ENCODE measurements around the gene CFAP65. TPM values are rescaled to one million over a fixed set of nuclear protein-coding genes. Genes with fewer than 3 reads are reported as not detected.

CFAP65 gene
- total RNA-seq, 6 donors from 2014 or later = 0.26 to 18.7 (median 10.7) TPM

- peak; percentile 58 to 90 for ATAC-seq (ENCODE audit: low FRiP score in 2 of 2)
- no peaks in the 10 kb centered on the region for H3K36me3 ChIP-seq
- TF ChIP-seq POLR2A (IDR thresholded peaks at IDR 0.05) = peak in 1 of 4 donors; percentile 2
- peak in 1 of 2 donors; percentile 12 for TF ChIP-seq POLR2AphosphoS5 (IDR thresholded peaks at IDR 0.05)
- TF ChIP-seq EP300 (IDR thresholded peaks at IDR 0.05) = no peak
- TF ChIP-seq CTCF (IDR thresholded peaks at IDR 0.05) = peak in 5 of 6 experiments; percentile 31 to 73 (median 60)
- peak overlapping the region; percentile 10 to 49 (median 40) for H3K4me3 ChIP-seq
- no peaks in the 10 kb centered on the region for H3K9me3 ChIP-seq
- peaks cover 2 to 48% (median 19%) of the 10 kb centered on the region in 4 donors for H3K27me3 ChIP-seq
- 1 to 5% methylated on average over 8 to 57 of the region's 72 CpGs for WGBS, 2 donors
- H3K4me1 ChIP-seq = peaks cover 16 to 30% (median 22%) of the 10 kb centered on the region in 4 donors
- peak; percentile 85 to 93 for DNase-seq
- H3K27ac ChIP-seq = peak overlapping the region; percentile 50 to 86 (median 76)
Observed at GRCh38 chr2:219002395-219003266, 38.7 kb downstream of the CFAP65 start.

DNA sequence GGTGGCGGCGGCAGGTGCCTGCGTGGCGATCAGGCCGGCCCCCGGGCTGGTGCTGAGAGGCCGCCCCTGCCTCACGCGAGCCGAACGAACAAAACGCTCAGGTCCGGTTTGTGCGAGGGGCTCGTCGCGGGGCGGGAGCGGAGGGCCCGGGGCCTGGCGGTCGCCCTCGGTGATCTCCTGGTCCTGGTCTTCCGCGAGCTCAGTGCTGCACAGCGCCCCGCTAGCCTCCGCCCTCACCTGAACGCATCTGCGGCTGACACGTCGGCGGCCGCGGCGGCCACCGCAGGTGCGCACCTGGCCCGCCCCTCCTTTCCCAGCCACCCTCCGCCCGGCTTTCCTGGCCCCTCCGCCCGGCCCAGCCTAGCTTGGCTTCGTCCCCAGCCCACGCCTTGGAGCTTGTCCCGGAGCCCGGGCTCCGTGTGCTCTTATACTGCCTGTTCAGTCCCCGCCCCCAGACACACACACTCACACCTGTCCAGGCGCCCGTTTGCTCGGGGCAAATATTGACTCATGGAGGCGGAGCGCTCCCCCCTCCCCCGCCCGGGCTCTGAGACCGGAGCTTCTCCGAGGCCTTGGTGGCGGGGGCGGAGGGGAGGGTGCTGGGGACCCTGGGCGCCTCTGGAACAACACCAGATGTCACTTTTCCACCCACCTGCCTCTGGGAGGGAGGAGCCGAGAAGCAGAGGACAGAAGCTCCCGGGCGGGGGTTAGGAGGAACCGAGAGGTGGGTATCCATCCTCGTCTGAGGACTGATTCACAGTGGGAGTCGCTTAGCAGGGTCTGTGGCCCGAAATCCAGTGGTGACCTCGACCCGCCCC, 39.5 kb downstream of the CFAP65 start:
- DNase-seq (peak; percentile 90 to 92), ATAC-seq (ENCODE audit: low FRiP score in 2 of 2) (peak; percentile 59 to 88)
- H3K36me3 ChIP-seq = no peaks in the 10 kb centered on the region
- H3K4me1 ChIP-seq = peaks cover 16 to 30% (median 22%) of the 10 kb centered on the region in 4 donors
- peaks cover 2 to 51% (median 19%) of the 10 kb centered on the region in 4 donors for H3K27me3 ChIP-seq
- peak overlapping the region; percentile 74 to 86 (median 76) for H3K27ac ChIP-seq
- 1% methylated on average over 14 to 29 of the region's 70 CpGs for whole genome bisulfite sequencing, 2 donors
- TF ChIP-seq POLR2AphosphoS5 (IDR thresholded peaks at IDR 0.05) = peak in 1 of 2 donors; percentile 91
- peak in 3 of 4 donors; percentile 61 to 90 (median 79) for TF ChIP-seq POLR2A (IDR thresholded peaks at IDR 0.05)
- TF ChIP-seq EP300 (IDR thresholded peaks at IDR 0.05) = no peak
- H3K9me3 ChIP-seq = no peaks in the 10 kb centered on the region
- peak overlapping the region in 3 of 4 donors; percentile 36 to 49 (median 44) for H3K4me3 ChIP-seq

DNA sequence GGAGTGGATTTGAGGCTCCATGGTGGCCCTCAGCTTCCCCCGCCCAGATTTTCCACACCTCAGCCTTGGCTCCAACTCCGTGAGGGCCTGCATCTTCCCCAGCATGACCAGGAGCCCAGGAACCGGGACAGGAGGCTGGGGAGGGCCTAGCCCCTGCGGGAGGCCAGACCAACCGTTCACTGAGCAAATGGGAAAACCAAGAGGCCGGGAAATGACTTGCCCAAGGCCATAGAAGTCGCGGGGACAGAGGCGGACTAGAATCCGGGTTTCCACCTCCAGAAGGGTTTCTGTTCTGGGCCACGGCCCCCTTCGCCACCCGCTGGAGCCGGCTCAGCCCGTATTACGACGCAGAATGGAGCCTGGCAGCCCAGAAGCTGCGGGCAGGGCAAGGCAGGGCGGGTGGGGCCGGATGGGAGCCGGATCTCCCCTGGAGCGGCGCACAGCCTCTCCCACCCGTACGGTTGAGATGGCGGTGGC, 40.2 kb downstream of the CFAP65 start:
- H3K4me1 ChIP-seq = peaks cover 18 to 34% (median 27%) of the 10 kb centered on the region in 4 donors
- 20% methylated on average over 12 of the region's 26 CpGs; no CpG with 5 or more reads in 1 of the 2 donors for WGBS, 2 donors

GRCh38 chr2:219000569-219000960, 40.8 kb downstream of the CFAP65 start:
- no peak for DNase-seq
- Histone ChIP-seq H3K27me3 (peaks cover 2 to 60% (median 25%) of the 10 kb centered on the region in 4 donors), H3K27ac (peak overlapping the region in 1 of 4 donors; percentile 86), H3K4me1 (peaks cover 22 to 40% (median 33%) of the 10 kb centered on the region in 4 donors), H3K4me3 (peak overlapping the region in 3 of 4 donors; percentile 36 to 49 (median 44)), H3K36me3 (no peaks in the 10 kb centered on the region), H3K9me3 (no peaks in the 10 kb centered on the region)
- WGBS, 2 donors = 26 to 28% methylated on average over 2 to 8 of the region's 8 CpGs
- TF ChIP-seq CTCF (IDR thresholded peaks at IDR 0.05) (no peak), POLR2A (IDR thresholded peaks at IDR 0.05) (no peak), EP300 (IDR thresholded peaks at IDR 0.05) (no peak), POLR2AphosphoS5 (IDR thresholded peaks at IDR 0.05) (no peak)
- ATAC-seq (ENCODE audit: low FRiP score in 2 of 2) = no peak

More for the DNA sequence above, 40.2 kb downstream of the CFAP65 start:
- TF ChIP-seq POLR2AphosphoS5 (IDR thresholded peaks at IDR 0.05) = no peak
- TF ChIP-seq POLR2A (IDR thresholded peaks at IDR 0.05) = no peak
- no peak for TF ChIP-seq CTCF (IDR thresholded peaks at IDR 0.05)
- TF ChIP-seq EP300 (IDR thresholded peaks at IDR 0.05) = no peak
- peaks cover 2 to 57% (median 21%) of the 10 kb centered on the region in 4 donors for H3K27me3 ChIP-seq
- peak in 1 of 2 donors; percentile 1 for ATAC-seq (ENCODE audit: low FRiP score in 2 of 2)
- DNase-seq = no peak
- H3K9me3 ChIP-seq = no peaks in the 10 kb centered on the region
- H3K4me3 ChIP-seq = peak overlapping the region in 3 of 4 donors; percentile 36 to 49 (median 44)
- no peaks in the 10 kb centered on the region for H3K36me3 ChIP-seq
- H3K27ac ChIP-seq = peak overlapping the region; percentile 74 to 86 (median 76)

Measured in upper lobe of left lung (tissue), 6 donors.